Gastrocnemius medialis (tissue), 4 donors: ENCODE results near the gene CACNA1S.

Experiments used
- CTCF ChIP-seq, 5 experiments: fragments of 450-650 bp in 3 of 5; fragments of 200-600 bp in 2 of 5; sonication (generic) in 2 of 5; IDR thresholded peaks in 4 of 5; conservative IDR thresholded peaks in 1 of 5; 1 replicate in 4 of 5; 2 replicates in 1 of 5; pipeline ENCODE4 v1.5.1; 2016 to 2019; ENCODE audit warnings: antibody characterized with exemption in 5 of 5, mild to moderate bottlenecking in 3 of 5, moderate library complexity in 3 of 5
- POLR2A ChIP-seq, 2 donors: fragments of 450-650 bp; IDR thresholded peaks; one replicate each; pipeline ENCODE4 v1.6.1; 2017; ENCODE audit warnings: antibody characterized with exemption in 2 of 2, mild to moderate bottlenecking in 2 of 2, moderate library complexity in 2 of 2

DNA sequence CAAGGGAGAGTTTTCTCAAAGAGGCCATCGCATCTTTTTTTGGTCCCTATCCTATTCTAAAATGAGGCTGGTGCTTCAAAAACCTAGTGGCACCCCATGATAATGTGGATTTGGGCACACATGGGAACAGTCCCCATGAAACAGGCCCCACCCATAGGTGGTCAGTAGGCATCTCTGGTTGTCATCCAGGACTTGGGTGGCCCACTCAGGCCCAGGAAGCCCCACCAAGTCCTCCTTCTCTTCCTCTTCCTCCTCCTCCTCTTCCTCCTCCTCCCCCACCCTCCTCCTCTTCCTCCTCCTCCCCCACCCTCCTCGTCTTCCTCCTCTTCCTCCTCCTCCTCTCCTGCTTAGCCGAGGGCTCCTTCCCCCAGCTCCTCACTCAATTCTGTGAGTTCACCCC lies 554 bp downstream of the CACNA1S start:
- no peak for TF ChIP-seq POLR2A (IDR thresholded peaks at IDR 0.05)
- TF ChIP-seq CTCF (IDR thresholded peaks at IDR 0.05 in 4 of 5, conservative IDR thresholded peaks at IDR 0.05 in 1 of 5), result no peak
